H9 (cell line): ENCODE results near the gene C1QTNF1. TPM values are rescaled to one million over a fixed set of nuclear protein-coding genes. Genes with fewer than 3 reads are reported as not detected.

Experiments used
- DNase-seq: peaks from one replicate; pipeline ENCODE4 v3.0.0-alpha.2; 2017
- H2AFZ ChIP-seq: one replicate; pipeline ENCODE4 v1.6.1; 2013; ENCODE audit warnings: mild to moderate bottlenecking, low read length, control low read depth, moderate library complexity
- H2AK5ac ChIP-seq: 2 replicates; pipeline ENCODE4 v1.6.1; 2013; ENCODE audit warnings: low read length, control low read depth, mixed read lengths; ENCODE audit not compliant: insufficient read length
- H2BK120ac ChIP-seq: one replicate; pipeline ENCODE4 v1.6.1; 2013; ENCODE audit warnings: low read depth, mild to moderate bottlenecking, low read length, control low read depth, inconsistent platforms; ENCODE audit not compliant: poor library complexity, severe bottlenecking
- H2BK12ac ChIP-seq: 2 replicates; pipeline ENCODE4 v1.6.1; 2013; ENCODE audit warnings: low read length, control low read depth, mixed read lengths, low read depth; ENCODE audit not compliant: insufficient read length
- H2BK15ac ChIP-seq: 2 replicates; pipeline ENCODE4 v1.6.1; 2013; ENCODE audit warnings: low read depth, low read length, control low read depth
- H2BK20ac ChIP-seq: one replicate; pipeline ENCODE4 v1.6.1; 2013; ENCODE audit warnings: low read depth, mild to moderate bottlenecking, low read length, control low read depth, inconsistent platforms; ENCODE audit not compliant: poor library complexity, severe bottlenecking
- H2BK5ac ChIP-seq: 2 replicates; pipeline ENCODE4 v1.6.1; 2013; ENCODE audit warnings: low read length, control low read depth, mixed read lengths; ENCODE audit not compliant: insufficient read length
- H3K14ac ChIP-seq: 2 replicates; pipeline ENCODE4 v1.6.1; 2013; ENCODE audit warnings: low read length, control low read depth; ENCODE audit not compliant: insufficient read depth
- H3K18ac ChIP-seq: 2 replicates; pipeline ENCODE4 v1.6.1; 2013; ENCODE audit warnings: low read depth, mild to moderate bottlenecking, mixed read lengths, low read length, control low read depth; ENCODE audit not compliant: insufficient read length
- H3K23ac ChIP-seq: 2 replicates; pipeline ENCODE4 v1.6.1; 2013; ENCODE audit warnings: low read length, control low read depth, mixed read lengths, low read depth; ENCODE audit not compliant: insufficient read length
- H3K23me2 ChIP-seq: 2 replicates; pipeline ENCODE4 v1.6.1; 2013; ENCODE audit warnings: low read depth, mild to moderate bottlenecking, mixed read lengths, low read length, control low read depth; ENCODE audit not compliant: insufficient read length, poor library complexity, severe bottlenecking
- H3K27ac ChIP-seq: 2 replicates; pipeline ENCODE4 v1.5.1; 2013; ENCODE audit warnings: low read length, control low read depth, mixed read lengths, low read depth; ENCODE audit not compliant: insufficient read length
- H3K27me3 ChIP-seq: 2 replicates; pipeline ENCODE4 v1.6.1; 2013; ENCODE audit warnings: low read length, control low read depth, inconsistent platforms; ENCODE audit not compliant: insufficient read depth
- H3K4ac ChIP-seq: 2 replicates; pipeline ENCODE4 v1.6.1; 2013; ENCODE audit warnings: low read depth, mild to moderate bottlenecking, control low read depth, inconsistent platforms, low read length, moderate library complexity
- H3K4me1 ChIP-seq: 2 replicates; pipeline ENCODE4 v1.6.1; 2013; ENCODE audit warnings: low read length, control low read depth, inconsistent platforms; ENCODE audit not compliant: insufficient read depth
- H3K4me2 ChIP-seq: 2 replicates; pipeline ENCODE4 v1.6.1; 2013; ENCODE audit warnings: low read length, control low read depth, mixed read lengths; ENCODE audit not compliant: insufficient read length, insufficient read depth
- H3K56ac ChIP-seq: 2 replicates; pipeline ENCODE4 v1.6.1; 2013; ENCODE audit warnings: low read depth, mild to moderate bottlenecking, mixed read lengths, low read length, control low read depth; ENCODE audit not compliant: insufficient read length
- H3K79me1 ChIP-seq: 2 replicates; pipeline ENCODE4 v1.6.1; 2013; ENCODE audit warnings: low read depth, mild to moderate bottlenecking, moderate library complexity, low read length, control low read depth, inconsistent platforms; ENCODE audit not compliant: insufficient read depth, poor library complexity, severe bottlenecking
- H3K79me2 ChIP-seq: 2 replicates; pipeline ENCODE4 v1.6.1; 2013; ENCODE audit warnings: low read length, control low read depth, inconsistent platforms; ENCODE audit not compliant: insufficient read depth
- H3K9ac ChIP-seq: 2 replicates; pipeline ENCODE4 v1.6.1; 2013; ENCODE audit warnings: low read length, control low read depth, mixed read lengths; ENCODE audit not compliant: insufficient read length; ENCODE audit errors: extremely low read depth
- H3K9me3 ChIP-seq: one replicate; pipeline ENCODE4 v1.6.1; 2013; ENCODE audit warnings: low read depth, low read length, inconsistent platforms; ENCODE audit not compliant: control insufficient read depth
- H3T11ph ChIP-seq: one replicate; pipeline ENCODE4 v1.6.1; 2013; ENCODE audit warnings: mild to moderate bottlenecking, low read length, control low read depth, inconsistent platforms
- H4K20me1 ChIP-seq: one replicate; pipeline ENCODE4 v1.6.1; 2013; ENCODE audit not compliant: control insufficient read depth, insufficient read length, insufficient read depth
- H4K5ac ChIP-seq: 2 replicates; pipeline ENCODE4 v1.6.1; 2013; ENCODE audit warnings: low read depth, mild to moderate bottlenecking, mixed read lengths, low read length, control low read depth; ENCODE audit not compliant: insufficient read length
- H4K8ac ChIP-seq: replicated peaks from 2 replicates; pipeline ENCODE4 v1.6.1; 2013; ENCODE audit warnings: low read length, control low read depth, mixed read lengths, low read depth; ENCODE audit not compliant: insufficient read length
- H4K91ac ChIP-seq: 2 replicates; pipeline ENCODE4 v1.6.1; 2013; ENCODE audit warnings: low read depth, mild to moderate bottlenecking, moderate library complexity, mixed read lengths, low read length, control low read depth; ENCODE audit not compliant: insufficient read length
- H3K27ac Mint-ChIP-seq, 3 experiments: 2 replicates in 2 of 3; 3 replicates in 1 of 3; pipeline ENCODE4 v1.8.0; 2020 to 2021; ENCODE audit warnings: mixed read lengths in 3 of 3, mild to moderate bottlenecking in 1 of 3, moderate library complexity in 1 of 3
- H3K27me3 Mint-ChIP-seq: 2 replicates; pipeline ENCODE4 v1.8.0; 2021; ENCODE audit warnings: low read depth, mild to moderate bottlenecking, moderate library complexity, mixed read lengths
- H3K36me3 Mint-ChIP-seq, 3 experiments: 2 replicates in 2 of 3; 3 replicates in 1 of 3; pipeline ENCODE4 v1.8.0; 2020 to 2021; ENCODE audit warnings: low read depth in 3 of 3, mixed read lengths in 3 of 3; ENCODE audit not compliant: insufficient read depth in 1 of 3
- H3K4me1 Mint-ChIP-seq, 2 experiments: 2 replicates each; pipeline ENCODE4 v1.8.0; 2020; ENCODE audit warnings: mixed read lengths in 2 of 2
- H3K4me3 Mint-ChIP-seq, 2 experiments: 2 replicates in 1 of 2; 3 replicates in 1 of 2; pipeline ENCODE4 v1.8.0; 2020 to 2021; ENCODE audit warnings: mild to moderate bottlenecking in 2 of 2, mixed read lengths in 2 of 2, moderate library complexity in 1 of 2
- H3K9me3 Mint-ChIP-seq, 2 experiments: 2 replicates in 1 of 2; 3 replicates in 1 of 2; pipeline ENCODE4 v1.8.0; 2020; ENCODE audit warnings: mild to moderate bottlenecking in 2 of 2, mixed read lengths in 2 of 2, moderate library complexity in 1 of 2
- CTCF ChIP-seq: fragments of 200-600 bp; sonication (generic); conservative IDR thresholded peaks from 3 replicates; pipeline ENCODE4 v1.8.0; 2021; ENCODE audit warnings: antibody characterized with exemption, mild to moderate bottlenecking
- WGBS: extraction: QIAGEN DNeasy Blood & Tissue Kit; methylation state at CpG from one replicate; pipeline ENCODE4 v1.1.7; 2013; ENCODE audit warnings: missing lambda C conversion rate, low lambda C conversion rate, mixed read lengths; ENCODE audit not compliant: insufficient read length; ENCODE audit errors: extremely low coverage; 5-methylcytosine and 5-hydroxymethylcytosine counted together
- total RNA-seq: library from RNA; stranded (reverse); gene quantifications from 2 replicates; pipeline ENCODE4 v1.2.1, GENCODE V29; 2021

Gene C1QTNF1
- total RNA-seq, 1 experiment from 2014 or later: 0.96 TPM

DNA sequence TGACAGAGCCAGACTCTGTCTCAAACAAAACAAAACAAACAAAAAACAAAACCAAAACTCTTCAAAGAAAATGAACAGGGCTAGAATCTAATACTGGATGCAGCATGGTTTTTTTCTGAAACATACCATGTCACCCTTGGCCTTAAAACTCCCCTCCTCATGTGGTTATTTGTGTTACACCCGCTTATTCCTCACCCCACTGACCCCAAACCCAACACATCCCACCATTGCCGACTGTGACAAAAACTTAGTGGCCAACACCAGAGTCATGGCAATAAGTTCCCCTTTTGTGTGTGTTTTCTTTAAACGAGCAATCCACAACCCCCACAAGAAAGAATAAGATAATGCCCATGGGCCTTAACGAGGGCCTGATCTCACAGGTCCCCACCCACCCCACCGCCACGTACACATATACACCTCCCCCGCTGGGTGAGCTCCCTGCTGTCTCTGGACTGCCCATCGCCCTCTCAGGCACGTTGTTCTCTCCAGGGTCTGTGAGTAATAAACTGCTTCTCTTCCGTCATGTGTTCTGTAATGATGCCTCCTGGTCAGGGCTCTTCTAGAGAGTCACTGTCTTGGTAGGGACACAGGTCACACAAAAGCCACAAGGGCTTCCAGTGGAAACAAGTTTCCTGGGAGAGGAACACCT is 33.9 kb downstream of the C1QTNF1 start:
- Histone ChIP-seq H3K9me3 (no peaks in the 10 kb centered on the region), H4K20me1 (no peaks in the 10 kb centered on the region), H2BK20ac (no peak overlapping the region), H2BK5ac (no peak overlapping the region), H3K27ac (no peak overlapping the region), H2BK15ac (no peak overlapping the region), H4K8ac (no peak overlapping the region), H2AFZ (no peak overlapping the region), H4K91ac (no peak overlapping the region), H3T11ph (no peak overlapping the region), H3K9ac (no peak overlapping the region), H2BK120ac (no peak overlapping the region), H3K14ac (no peak overlapping the region), H3K79me2 (no peaks in the 10 kb centered on the region), H3K79me1 (no peaks in the 10 kb centered on the region), H4K5ac (no peak overlapping the region), H3K27me3 (no peaks in the 10 kb centered on the region), H2AK5ac (no peak overlapping the region), H3K18ac (no peak overlapping the region), H3K23ac (no peak overlapping the region), H3K56ac (no peak overlapping the region), H3K4me1 (no peaks in the 10 kb centered on the region), H3K4ac (no peak overlapping the region), H2BK12ac (no peak overlapping the region), H3K23me2 (no peaks in the 10 kb centered on the region), H3K4me2 (no peak overlapping the region)
- H3K4me3 Mint-ChIP-seq: no peak overlapping the region
- H3K27me3 Mint-ChIP-seq: peaks cover 32% of the 10 kb centered on the region
- H3K36me3 Mint-ChIP-seq: peaks cover 0 to 4% (median 0%) of the 10 kb centered on the region in 3 experiments; a peak in 2 of 7 replicates
- H3K4me1 Mint-ChIP-seq: no peaks in the 10 kb centered on the region
- no peak for DNase-seq
- no peak for TF ChIP-seq CTCF
- no CpG with 5 or more reads among the region's 10 CpGs for WGBS
- peaks cover 19 to 24% of the 10 kb centered on the region in 2 experiments for H3K9me3 Mint-ChIP-seq
- no peak overlapping the region for H3K27ac Mint-ChIP-seq
